ENCODE results near the gene COLQ. TPM values are rescaled to one million over a fixed set of nuclear protein-coding genes. Genes with fewer than 3 reads are reported as not detected.

COLQ gene
- total RNA-seq, 6 donors from 2014 or later, result 1.1 to 34.6 (median 2.6) TPM

GRCh38 chr3:15467227-15468181, 54.0 kb downstream of the COLQ start:
- Histone ChIP-seq H3K36me3 (no peaks in the 10 kb centered on the region), H3K27ac (no peak overlapping the region), H3K4me1 (no peaks in the 10 kb centered on the region), H3K9me3 (no peaks in the 10 kb centered on the region), H3K27me3 (no peaks in the 10 kb centered on the region), H3K4me3 (no peak overlapping the region)
- DNase-seq (no peak), ATAC-seq (ENCODE audit: low FRiP score in 2 of 2) (no peak)
- 78 to 87% methylated on average over 10 to 11 of the region's 11 CpGs for WGBS, 2 donors
- no peak for TF ChIP-seq CTCF (IDR thresholded peaks at IDR 0.05)
- no peak for TF ChIP-seq POLR2AphosphoS5 (IDR thresholded peaks at IDR 0.05)
- no peak for TF ChIP-seq POLR2A (IDR thresholded peaks at IDR 0.05)
- no peak for TF ChIP-seq EP300 (IDR thresholded peaks at IDR 0.05)

- TF ChIP-seq POLR2A (IDR thresholded peaks at IDR 0.05) (no peak), EP300 (IDR thresholded peaks at IDR 0.05) (no peak), POLR2AphosphoS5 (IDR thresholded peaks at IDR 0.05) (no peak), CTCF (IDR thresholded peaks at IDR 0.05) (no peak)
- WGBS, 2 donors, result 90 to 95% methylated on average over 6 of the region's 6 CpGs
- no peaks in the 10 kb centered on the region for H3K27me3 ChIP-seq
- H3K4me3 ChIP-seq, result no peak overlapping the region
- ATAC-seq (ENCODE audit: low FRiP score in 2 of 2) (no peak), DNase-seq (peak in 1 of 2 donors; percentile 60)
- H3K27ac ChIP-seq, result no peak overlapping the region
- peaks cover 0 to 3% (median 0%) of the 10 kb centered on the region in 4 donors for H3K4me1 ChIP-seq
- no peaks in the 10 kb centered on the region for H3K36me3 ChIP-seq
- no peaks in the 10 kb centered on the region for H3K9me3 ChIP-seq
Observed at GRCh38 chr3:15465876-15466585, 55.5 kb downstream of the COLQ start.

- DNase-seq (no peak), ATAC-seq (ENCODE audit: low FRiP score in 2 of 2) (no peak)
- Histone ChIP-seq H3K27ac (no peak overlapping the region), H3K36me3 (no peaks in the 10 kb centered on the region), H3K4me1 (peaks cover 0 to 3% (median 0%) of the 10 kb centered on the region in 4 donors), H3K9me3 (no peaks in the 10 kb centered on the region), H3K4me3 (no peak overlapping the region), H3K27me3 (no peaks in the 10 kb centered on the region)
- 79 to 85% methylated on average over 5 of the region's 5 CpGs for WGBS, 2 donors
- TF ChIP-seq POLR2A (IDR thresholded peaks at IDR 0.05) (no peak), EP300 (IDR thresholded peaks at IDR 0.05) (no peak), CTCF (IDR thresholded peaks at IDR 0.05) (no peak), POLR2AphosphoS5 (IDR thresholded peaks at IDR 0.05) (no peak)
Observed at GRCh38 chr3:15462451-15462850, 59.1 kb downstream of the COLQ start.

- DNase-seq (no peak), ATAC-seq (ENCODE audit: low FRiP score in 2 of 2) (no peak)
- no peak overlapping the region for H3K4me3 ChIP-seq
- no peak overlapping the region for H3K27ac ChIP-seq
- H3K36me3 ChIP-seq, result no peaks in the 10 kb centered on the region
- H3K4me1 ChIP-seq, result peaks cover 0 to 3% (median 0%) of the 10 kb centered on the region in 4 donors
- TF ChIP-seq POLR2AphosphoS5 (IDR thresholded peaks at IDR 0.05) (no peak), CTCF (IDR thresholded peaks at IDR 0.05) (no peak), POLR2A (IDR thresholded peaks at IDR 0.05) (no peak), EP300 (IDR thresholded peaks at IDR 0.05) (no peak)
- H3K27me3 ChIP-seq, result no peaks in the 10 kb centered on the region
- 44 to 52% methylated on average over 4 of the region's 4 CpGs for WGBS, 2 donors
- H3K9me3 ChIP-seq, result no peaks in the 10 kb centered on the region
Observed at GRCh38 chr3:15460891-15461531, 60.5 kb downstream of the COLQ start.
